Skeletal muscle satellite cell (primary cell): Measurements from ENCODE around the gene KCTD1.

Experiments used
- H3K27me3 ChIP-seq: 2 replicates; pipeline ENCODE4 v1.7.0; 2013; ENCODE audit warnings: low read length; ENCODE audit not compliant: control insufficient read depth, insufficient read depth
- H3K36me3 ChIP-seq: 2 replicates; pipeline ENCODE4 v1.7.0; 2013; ENCODE audit warnings: mild to moderate bottlenecking, control low read depth, low read length; ENCODE audit not compliant: insufficient read depth
- H3K4me1 ChIP-seq: 2 replicates; pipeline ENCODE4 v1.7.0; 2013; ENCODE audit warnings: low read length; ENCODE audit not compliant: control insufficient read depth, insufficient read depth
- H3K4me2 ChIP-seq: 2 replicates; pipeline ENCODE4 v1.7.0; 2013; ENCODE audit warnings: mild to moderate bottlenecking, low read length
- H3K4me3 ChIP-seq: 2 replicates; pipeline ENCODE4 v1.7.0; 2013; ENCODE audit warnings: low read length
- H3K9ac ChIP-seq: 2 replicates; pipeline ENCODE4 v1.7.0; 2013; ENCODE audit warnings: mild to moderate bottlenecking, low read depth, low read length, moderate library complexity
- H3K9me3 ChIP-seq: replicated peaks from 2 replicates; pipeline ENCODE4 v1.7.0; 2013; ENCODE audit warnings: mild to moderate bottlenecking, control low read depth, low read length

KCTD1 gene

GRCh38 chr18:26476697-26477096 is 71.7 kb downstream of the KCTD1 start:
- H3K36me3 ChIP-seq, result no peaks in the 10 kb centered on the region
- no peak overlapping the region for H3K9ac ChIP-seq
- H3K27me3 ChIP-seq, result no peaks in the 10 kb centered on the region
- no peaks in the 10 kb centered on the region for H3K9me3 ChIP-seq
- H3K4me1 ChIP-seq, result peaks cover 39% of the 10 kb centered on the region
- H3K4me2 ChIP-seq, result no peak overlapping the region
- no peak overlapping the region for H3K4me3 ChIP-seq

GRCh38 chr18:26474542-26474941 is 73.8 kb downstream of the KCTD1 start:
- peaks cover 20% of the 10 kb centered on the region for H3K4me1 ChIP-seq
- H3K4me3 ChIP-seq, result no peak overlapping the region
- no peaks in the 10 kb centered on the region for H3K27me3 ChIP-seq
- H3K36me3 ChIP-seq, result no peaks in the 10 kb centered on the region
- H3K9me3 ChIP-seq, result no peaks in the 10 kb centered on the region
- no peak overlapping the region for H3K9ac ChIP-seq
- H3K4me2 ChIP-seq, result no peak overlapping the region

GRCh38 chr18:26473672-26474071 is 74.7 kb downstream of the KCTD1 start:
- Histone ChIP-seq H3K4me3 (no peak overlapping the region), H3K27me3 (no peaks in the 10 kb centered on the region), H3K36me3 (no peaks in the 10 kb centered on the region), H3K9ac (no peak overlapping the region), H3K4me1 (peaks cover 11% of the 10 kb centered on the region), H3K4me2 (no peak overlapping the region), H3K9me3 (no peaks in the 10 kb centered on the region)

- H3K36me3 ChIP-seq, result no peaks in the 10 kb centered on the region
These were observed 76.5 kb downstream of the KCTD1 start for GRCh38 chr18:26471826-26472225.

GRCh38 chr18:26471027-26471426 is 77.3 kb downstream of the KCTD1 start:
- H3K4me1 ChIP-seq, result no peaks in the 10 kb centered on the region
- H3K9ac ChIP-seq, result no peak overlapping the region
- no peak overlapping the region for H3K4me3 ChIP-seq
- no peaks in the 10 kb centered on the region for H3K27me3 ChIP-seq
- no peaks in the 10 kb centered on the region for H3K9me3 ChIP-seq
- H3K36me3 ChIP-seq, result no peaks in the 10 kb centered on the region
- no peak overlapping the region for H3K4me2 ChIP-seq

More at GRCh38 chr18:26471826-26472225, 76.5 kb downstream of the KCTD1 start:
- H3K4me3 ChIP-seq, result no peak overlapping the region
- no peak overlapping the region for H3K4me2 ChIP-seq
- no peak overlapping the region for H3K9ac ChIP-seq
- H3K27me3 ChIP-seq, result no peaks in the 10 kb centered on the region
- H3K9me3 ChIP-seq, result no peaks in the 10 kb centered on the region
- H3K4me1 ChIP-seq, result no peaks in the 10 kb centered on the region

DNA sequence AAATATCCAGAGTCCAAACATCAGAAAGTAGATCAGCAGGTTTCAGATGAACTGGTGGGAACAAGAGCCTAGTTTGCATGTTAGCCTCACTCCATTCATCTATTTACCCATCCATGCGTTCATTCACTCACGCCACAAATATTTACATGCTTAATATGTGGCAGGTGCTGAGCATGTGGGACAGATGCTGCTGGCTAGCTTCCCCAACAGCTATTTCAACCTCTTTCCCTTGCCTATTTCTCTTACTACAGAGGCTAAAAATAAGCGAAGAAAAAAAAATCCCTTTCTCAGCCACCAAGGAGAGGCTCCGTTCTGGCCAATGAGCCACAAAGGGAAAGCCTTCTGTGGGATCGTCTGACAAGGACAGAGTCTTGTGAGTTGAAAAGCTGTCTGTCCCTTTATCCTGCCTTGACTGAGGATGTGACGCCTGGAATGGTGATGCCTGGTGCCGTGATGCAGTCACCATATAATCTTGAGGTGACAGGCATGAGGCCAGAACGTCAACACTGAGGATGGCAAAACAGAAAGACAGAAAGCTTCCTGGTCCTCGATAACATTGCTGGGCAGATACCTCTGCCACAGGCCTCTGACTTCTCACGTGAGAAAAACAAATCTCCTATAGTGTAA is 78.2 kb downstream of the KCTD1 start:
- Histone ChIP-seq H3K4me2 (no peak overlapping the region), H3K9me3 (no peaks in the 10 kb centered on the region), H3K9ac (no peak overlapping the region), H3K27me3 (no peaks in the 10 kb centered on the region), H3K4me1 (no peaks in the 10 kb centered on the region), H3K4me3 (no peak overlapping the region), H3K36me3 (no peaks in the 10 kb centered on the region)

DNA sequence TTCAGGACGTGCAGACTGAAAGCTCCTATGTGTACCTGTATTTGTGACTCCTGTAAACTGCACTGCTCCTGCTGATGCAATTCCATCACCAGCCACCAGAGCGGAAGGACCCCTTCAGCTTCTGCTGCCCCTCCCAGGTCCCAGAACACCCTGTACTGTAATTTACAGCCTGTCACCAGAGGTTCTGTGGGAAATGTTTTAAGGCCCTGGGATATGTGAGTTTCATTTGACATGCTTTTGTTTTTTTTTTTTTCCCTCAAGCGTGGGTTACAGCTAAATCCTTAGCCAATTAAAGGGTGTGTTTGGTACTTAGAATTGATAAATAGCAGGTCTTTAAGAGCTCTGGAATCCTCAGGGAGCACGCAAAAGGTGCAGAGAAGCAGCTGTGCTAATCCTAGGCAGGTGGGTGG is 79.4 kb downstream of the KCTD1 start:
- no peaks in the 10 kb centered on the region for H3K36me3 ChIP-seq
- H3K4me2 ChIP-seq, result no peak overlapping the region
- no peak overlapping the region for H3K9ac ChIP-seq
- no peaks in the 10 kb centered on the region for H3K4me1 ChIP-seq
- H3K27me3 ChIP-seq, result no peaks in the 10 kb centered on the region
- H3K4me3 ChIP-seq, result no peak overlapping the region
- no peaks in the 10 kb centered on the region for H3K9me3 ChIP-seq

- H3K9me3 ChIP-seq, result no peaks in the 10 kb centered on the region
- no peak overlapping the region for H3K4me3 ChIP-seq
- H3K9ac ChIP-seq, result no peak overlapping the region
- H3K36me3 ChIP-seq, result no peaks in the 10 kb centered on the region
- no peaks in the 10 kb centered on the region for H3K4me1 ChIP-seq
- no peak overlapping the region for H3K4me2 ChIP-seq
- H3K27me3 ChIP-seq, result no peaks in the 10 kb centered on the region
These were observed 82.3 kb downstream of the KCTD1 start for GRCh38 chr18:26466026-26466425.

DNA sequence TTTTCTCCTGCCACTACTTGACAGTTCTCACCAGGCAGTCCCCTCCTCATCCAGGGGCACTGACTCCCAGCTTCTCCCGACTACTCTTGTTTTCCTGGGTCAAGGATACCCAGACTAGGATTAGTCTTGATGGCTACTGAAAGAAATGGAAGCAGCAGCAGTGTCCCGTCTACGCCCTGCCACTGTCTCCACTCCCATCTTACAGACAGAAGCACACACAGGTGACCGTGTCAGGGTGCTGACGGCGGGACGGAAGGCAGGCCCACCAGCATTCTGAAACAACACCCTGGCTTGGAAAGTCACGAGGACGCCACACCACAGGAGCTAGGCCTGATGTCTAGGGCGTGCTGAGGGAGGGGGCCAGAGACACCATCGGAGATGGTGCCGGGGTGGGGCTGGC is 82.9 kb downstream of the KCTD1 start:
- no peaks in the 10 kb centered on the region for H3K27me3 ChIP-seq
- no peaks in the 10 kb centered on the region for H3K4me1 ChIP-seq

GRCh38 chr18:26464128-26465011 is 84.0 kb downstream of the KCTD1 start:
- H3K9me3 ChIP-seq, result no peaks in the 10 kb centered on the region
- H3K4me1 ChIP-seq, result no peaks in the 10 kb centered on the region
- no peak overlapping the region for H3K4me3 ChIP-seq
- H3K9ac ChIP-seq, result no peak overlapping the region
- H3K27me3 ChIP-seq, result no peaks in the 10 kb centered on the region
- no peaks in the 10 kb centered on the region for H3K36me3 ChIP-seq
- H3K4me2 ChIP-seq, result no peak overlapping the region

More for the DNA sequence above, 82.9 kb downstream of the KCTD1 start:
- Histone ChIP-seq H3K4me2 (no peak overlapping the region), H3K36me3 (no peaks in the 10 kb centered on the region), H3K9me3 (no peaks in the 10 kb centered on the region), H3K4me3 (no peak overlapping the region), H3K9ac (no peak overlapping the region)

- no peaks in the 10 kb centered on the region for H3K27me3 ChIP-seq
- no peaks in the 10 kb centered on the region for H3K9me3 ChIP-seq
- no peak overlapping the region for H3K4me3 ChIP-seq
- peaks cover 15% of the 10 kb centered on the region for H3K4me1 ChIP-seq
- H3K4me2 ChIP-seq, result no peak overlapping the region
- H3K36me3 ChIP-seq, result no peaks in the 10 kb centered on the region
- H3K9ac ChIP-seq, result no peak overlapping the region
These were observed 86.0 kb downstream of the KCTD1 start for GRCh38 chr18:26462355-26462754.

- no peak overlapping the region for H3K9ac ChIP-seq
- H3K36me3 ChIP-seq, result no peaks in the 10 kb centered on the region
These were observed 86.9 kb downstream of the KCTD1 start for GRCh38 chr18:26461405-26461804.

More at GRCh38 chr18:26461405-26461804, 86.9 kb downstream of the KCTD1 start:
- H3K4me2 ChIP-seq, result no peak overlapping the region
- no peaks in the 10 kb centered on the region for H3K27me3 ChIP-seq
- H3K4me1 ChIP-seq, result peaks cover 19% of the 10 kb centered on the region
- no peaks in the 10 kb centered on the region for H3K9me3 ChIP-seq
- H3K4me3 ChIP-seq, result no peak overlapping the region
